Measurements from ENCODE around the gene IFNAR2. TPM values are rescaled to one million over a fixed set of nuclear protein-coding genes. Genes with fewer than 3 reads are reported as not detected.
A peak's percentile ranks its signal among the peaks of the same experiment; 100 is the strongest.

IFNAR2 gene
- total RNA-seq, 1 donor from 2014 or later, result 18.6 TPM

DNA sequence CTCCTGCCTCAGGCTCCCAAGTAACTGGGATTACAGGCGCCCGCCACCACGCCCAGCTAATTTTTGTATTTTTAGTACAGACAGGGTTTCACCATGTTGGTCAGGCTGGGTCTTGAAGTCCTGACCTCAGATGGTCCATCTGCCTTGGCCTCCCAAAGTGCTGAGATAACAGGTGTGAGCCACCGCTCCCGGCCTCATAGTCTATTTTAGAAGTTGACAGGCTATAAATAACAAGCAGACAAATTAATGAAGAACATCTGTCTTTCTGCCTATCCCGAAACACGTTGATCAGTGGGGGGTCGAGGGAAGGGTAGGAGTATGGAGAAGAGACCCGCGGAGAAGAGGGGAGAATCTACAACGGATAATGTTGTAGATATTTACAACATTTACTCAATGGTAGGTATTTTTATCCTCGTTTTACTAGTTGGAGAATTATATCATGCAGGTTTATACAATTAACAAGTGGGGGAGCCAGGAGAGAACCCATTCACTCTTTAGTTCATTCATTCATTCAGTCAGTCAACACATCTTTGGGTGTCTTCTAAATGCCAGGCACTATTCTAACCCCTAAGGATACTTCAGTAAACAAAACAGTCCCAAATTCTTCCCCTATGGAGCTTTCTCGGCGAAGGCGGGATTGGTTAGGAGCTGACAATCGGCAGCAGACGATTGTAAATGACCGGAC, 497 bp upstream of the IFNAR2 start:
- no peaks in the 10 kb centered on the region for H3K27me3 Mint-ChIP-seq (ENCODE audit: low read depth)
- H3K9me3 Mint-ChIP-seq (ENCODE audit: low read depth), result no peaks in the 10 kb centered on the region
- H3K4me3 Mint-ChIP-seq (ENCODE audit: unreplicated experiment), result peak overlapping the region; percentile 86
- no peak for DNase-seq (ENCODE audit: low spot score)
- no peaks in the 10 kb centered on the region for H3K36me3 Mint-ChIP-seq (ENCODE audit: low read depth)
- no peak for TF ChIP-seq CTCF (IDR thresholded peaks at IDR 0.05)
- peak overlapping the region; percentile 20 for H3K27ac Mint-ChIP-seq (ENCODE audit: unreplicated experiment)
- peaks cover 45% of the 10 kb centered on the region for H3K4me1 Mint-ChIP-seq (ENCODE audit: low read depth)

- Mint-ChIP-seq H3K9me3 (ENCODE audit: low read depth) (no peaks in the 10 kb centered on the region), H3K36me3 (ENCODE audit: low read depth) (no peaks in the 10 kb centered on the region), H3K27me3 (ENCODE audit: low read depth) (no peaks in the 10 kb centered on the region), H3K4me1 (ENCODE audit: low read depth) (peaks cover 45% of the 10 kb centered on the region), H3K4me3 (ENCODE audit: unreplicated experiment) (peak overlapping the region; percentile 86), H3K27ac (ENCODE audit: unreplicated experiment) (peak overlapping the region; percentile 76)
- peak; percentile 31 for TF ChIP-seq CTCF (IDR thresholded peaks at IDR 0.05)
- no peak for DNase-seq (ENCODE audit: low spot score)
These were observed 997 bp downstream of the IFNAR2 start for GRCh38 chr21:33230545-33231324.

GRCh38 chr21:33231526-33231925, 1.8 kb downstream of the IFNAR2 start:
- no peak for TF ChIP-seq CTCF (IDR thresholded peaks at IDR 0.05)
- Mint-ChIP-seq H3K9me3 (ENCODE audit: low read depth) (no peaks in the 10 kb centered on the region), H3K4me1 (ENCODE audit: low read depth) (peaks cover 41% of the 10 kb centered on the region), H3K4me3 (ENCODE audit: unreplicated experiment) (peak overlapping the region; percentile 41), H3K27me3 (ENCODE audit: low read depth) (no peaks in the 10 kb centered on the region), H3K27ac (ENCODE audit: unreplicated experiment) (no peak overlapping the region), H3K36me3 (ENCODE audit: low read depth) (no peaks in the 10 kb centered on the region)
- no peak for DNase-seq (ENCODE audit: low spot score)

- Mint-ChIP-seq H3K4me1 (ENCODE audit: low read depth) (peaks cover 35% of the 10 kb centered on the region), H3K36me3 (ENCODE audit: low read depth) (no peaks in the 10 kb centered on the region), H3K27ac (ENCODE audit: unreplicated experiment) (no peak overlapping the region), H3K27me3 (ENCODE audit: low read depth) (no peaks in the 10 kb centered on the region), H3K4me3 (ENCODE audit: unreplicated experiment) (no peak overlapping the region), H3K9me3 (ENCODE audit: low read depth) (no peaks in the 10 kb centered on the region)
- no peak for DNase-seq (ENCODE audit: low spot score)
- no peak for TF ChIP-seq CTCF (IDR thresholded peaks at IDR 0.05)
These were observed 2.7 kb downstream of the IFNAR2 start for GRCh38 chr21:33232291-33233034.
